Stimulated activated naive CD4-positive, alpha-beta T cell treated with Interleukin-2 at 50 U/mL for 16 hours (primary cell): ENCODE results near the gene SLC13A3.

Experiments used
- DNase-seq: peaks from one replicate; lab custom pipeline; 2025; lab: John Stamatoyannopoulos, UW

The SLC13A3 gene

DNA sequence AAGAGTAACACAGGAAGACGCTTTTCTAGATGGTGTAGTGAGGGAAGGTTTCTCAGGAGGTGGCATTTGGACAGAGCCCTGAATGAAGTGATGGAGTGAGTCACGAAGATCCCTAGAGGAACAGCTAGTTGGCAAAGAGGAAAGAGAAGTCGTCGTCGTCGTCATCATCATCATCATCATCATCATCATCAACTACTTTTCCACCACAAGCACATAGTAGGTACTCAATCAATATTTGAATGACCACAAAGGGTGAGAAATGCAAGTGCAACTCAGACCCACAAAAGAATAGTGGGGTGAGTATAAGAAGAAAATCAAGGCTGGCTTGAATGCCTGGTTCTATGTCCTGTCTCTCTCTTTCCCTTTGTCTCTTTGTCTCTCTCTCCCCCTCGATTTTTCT is 72.5 kb downstream of the SLC13A3 start:
- DNase-seq: no peak

- no peak for DNase-seq
Observed at GRCh38 chr20:46576774-46577395, 74.4 kb downstream of the SLC13A3 start.

DNA sequence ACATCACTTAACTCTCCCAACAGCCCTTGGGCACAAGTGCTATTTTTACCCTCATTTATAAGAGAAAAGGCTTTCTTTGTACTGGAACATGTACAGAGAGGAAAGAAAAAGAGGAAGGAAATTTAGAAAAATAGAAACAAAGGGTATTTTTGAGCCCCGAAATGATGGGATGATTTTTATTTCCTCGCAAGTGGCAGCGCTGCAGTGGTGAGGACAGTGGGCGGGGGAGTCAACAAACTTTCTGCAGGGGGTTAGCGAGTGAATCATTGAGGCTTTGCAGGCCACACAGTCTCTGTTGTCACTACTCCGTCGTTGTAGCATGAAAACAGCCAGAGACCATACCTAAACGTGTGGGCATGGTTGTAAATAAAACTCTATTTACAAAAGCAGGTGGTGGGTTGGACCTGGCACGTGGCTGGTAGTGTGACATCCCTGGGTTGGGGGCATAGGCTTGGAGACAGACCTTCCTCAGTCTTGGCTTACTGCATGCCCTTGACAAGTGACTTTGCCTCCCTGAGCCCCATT is 75.3 kb downstream of the SLC13A3 start:
- no peak for DNase-seq

- no peak for DNase-seq
Observed at GRCh38 chr20:46575394-46575793, 75.9 kb downstream of the SLC13A3 start.

GRCh38 chr20:46573788-46574584 is 77.3 kb downstream of the SLC13A3 start:
- DNase-seq: no peak

DNA sequence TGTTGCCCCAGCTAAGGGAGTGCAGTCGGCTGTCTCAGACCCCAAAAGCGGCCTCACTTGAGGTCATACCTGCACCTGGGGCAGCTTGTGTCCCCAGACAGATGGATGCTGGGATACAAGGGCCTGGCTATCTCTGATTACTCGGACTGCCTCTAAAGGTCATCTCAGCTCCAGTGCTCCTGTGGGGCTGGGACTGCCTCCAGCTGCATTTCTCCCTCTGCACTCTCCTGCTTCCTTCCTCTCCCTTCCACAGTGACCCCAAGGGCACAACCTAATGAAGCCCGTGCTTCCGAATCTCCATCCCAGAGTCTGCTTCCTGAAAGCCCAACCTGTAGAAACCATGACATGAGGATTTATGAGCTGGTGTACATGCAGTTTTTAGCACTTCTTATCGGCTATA is 78.0 kb downstream of the SLC13A3 start:
- DNase-seq: no peak

DNA sequence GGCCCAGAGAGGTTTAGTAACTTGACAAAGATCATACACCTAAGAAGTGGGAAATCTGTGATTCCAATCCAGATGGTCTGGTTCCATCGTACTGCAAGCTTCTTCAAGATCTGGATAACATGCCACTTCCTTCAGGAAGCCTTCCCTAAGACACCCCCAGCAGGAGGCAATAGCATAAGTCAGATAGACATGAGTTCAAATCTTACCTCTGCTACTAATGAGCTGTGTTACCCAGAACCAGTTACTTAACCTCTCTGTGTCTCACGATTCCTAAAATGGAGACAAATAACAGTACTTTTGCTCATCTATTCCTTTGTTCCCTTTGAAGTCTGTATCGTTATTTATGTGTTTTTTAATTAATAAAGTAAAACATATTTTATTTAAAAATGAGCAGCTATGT is 78.5 kb downstream of the SLC13A3 start:
- no peak for DNase-seq

DNA sequence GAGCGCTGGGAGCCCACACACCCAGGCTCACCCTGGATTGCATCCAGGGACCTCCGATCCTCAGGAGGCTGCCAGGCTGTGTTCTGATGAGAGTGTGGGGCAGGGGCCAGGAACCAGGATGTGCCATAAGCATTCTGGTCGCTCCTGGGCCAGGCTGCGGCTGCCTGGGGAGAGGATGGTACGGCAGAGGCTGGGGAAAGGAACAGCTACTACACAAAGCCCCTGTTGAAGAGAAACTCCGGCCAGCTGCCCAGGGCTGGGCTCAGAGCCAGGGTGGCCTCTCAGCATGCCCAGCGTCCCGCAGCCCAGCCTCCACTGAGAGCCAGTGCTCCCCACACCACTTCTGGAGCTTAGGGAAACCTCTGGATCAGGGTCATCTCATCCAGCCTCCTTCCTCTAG is 79.1 kb downstream of the SLC13A3 start:
- no peak for DNase-seq

DNA sequence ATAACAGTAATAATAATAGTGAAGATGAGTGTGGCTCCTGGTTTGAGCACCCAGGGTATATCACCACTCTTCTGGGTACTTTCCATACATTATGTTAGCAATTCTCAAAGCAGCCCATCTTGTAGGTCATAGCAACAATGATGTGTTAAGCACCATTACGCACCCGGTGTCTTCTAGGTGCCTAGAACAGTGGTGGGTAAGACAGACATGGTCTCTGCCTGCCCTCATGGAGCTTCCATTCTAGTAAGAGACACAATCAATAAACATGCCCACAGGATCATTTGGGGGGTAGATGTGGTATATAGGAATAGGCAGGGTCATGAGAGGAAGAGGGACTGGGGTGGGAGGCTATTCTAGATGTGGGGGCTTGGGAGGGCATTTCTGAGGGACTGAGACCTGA is 79.8 kb downstream of the SLC13A3 start:
- no peak for DNase-seq

- no peak for DNase-seq
Observed at GRCh38 chr20:46570956-46571355, 80.3 kb downstream of the SLC13A3 start.

DNA sequence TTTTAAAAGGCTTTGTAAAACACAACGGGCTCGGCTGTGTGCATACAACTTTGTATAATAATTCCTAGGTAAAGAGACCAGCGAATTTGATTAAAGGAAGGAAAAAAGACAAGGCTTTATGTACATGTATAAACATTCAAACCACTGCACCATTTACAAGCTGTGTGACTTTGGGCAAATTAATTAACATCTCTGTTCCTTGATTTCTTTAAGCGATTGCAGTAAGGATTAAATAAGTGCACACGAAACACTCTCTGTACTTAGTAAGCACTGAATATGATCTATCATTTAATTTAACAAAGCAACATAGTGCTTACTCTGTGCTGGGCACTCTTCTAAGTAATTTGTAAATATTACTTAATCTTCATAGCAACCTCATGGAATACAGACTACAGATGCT is 81.3 kb downstream of the SLC13A3 start:
- DNase-seq: no peak

- DNase-seq: no peak
Observed at GRCh38 chr20:46568570-46569129, 82.6 kb downstream of the SLC13A3 start.

- no peak for DNase-seq
Observed at GRCh38 chr20:46566125-46566524, 85.1 kb downstream of the SLC13A3 start.

DNA sequence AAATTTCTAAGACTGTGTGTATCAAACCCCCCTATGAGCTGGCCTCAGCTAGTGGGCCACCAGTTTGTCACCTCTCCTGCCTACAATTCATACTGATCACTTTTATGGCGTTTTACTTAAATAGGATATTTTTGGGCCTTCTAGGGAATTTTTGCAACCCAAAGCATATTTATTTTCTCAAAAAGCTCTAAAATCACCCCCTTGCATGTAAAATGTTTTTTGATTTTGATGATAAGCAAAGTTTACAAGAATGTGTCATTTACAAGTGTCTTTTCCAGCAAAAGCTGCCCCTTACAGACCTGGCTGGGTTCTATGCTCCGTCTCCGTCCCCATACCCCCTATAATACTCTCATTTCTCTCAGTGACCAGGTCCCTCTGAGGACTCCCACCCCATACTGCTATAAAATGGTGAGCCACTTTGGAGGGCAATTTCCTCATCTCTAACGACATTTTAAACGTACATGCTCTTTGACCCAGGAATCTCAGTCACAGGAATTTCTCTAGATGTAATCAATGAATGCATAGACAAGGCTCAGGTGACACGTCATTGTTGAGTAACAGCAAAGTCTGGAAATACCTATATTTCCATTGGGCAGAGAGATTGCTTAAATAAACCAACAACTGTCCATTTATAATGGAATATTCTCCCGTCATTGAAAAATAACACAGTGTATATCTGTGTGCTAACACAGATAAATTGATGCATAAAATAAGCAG is 86.9 kb downstream of the SLC13A3 start:
- no peak for DNase-seq

DNA sequence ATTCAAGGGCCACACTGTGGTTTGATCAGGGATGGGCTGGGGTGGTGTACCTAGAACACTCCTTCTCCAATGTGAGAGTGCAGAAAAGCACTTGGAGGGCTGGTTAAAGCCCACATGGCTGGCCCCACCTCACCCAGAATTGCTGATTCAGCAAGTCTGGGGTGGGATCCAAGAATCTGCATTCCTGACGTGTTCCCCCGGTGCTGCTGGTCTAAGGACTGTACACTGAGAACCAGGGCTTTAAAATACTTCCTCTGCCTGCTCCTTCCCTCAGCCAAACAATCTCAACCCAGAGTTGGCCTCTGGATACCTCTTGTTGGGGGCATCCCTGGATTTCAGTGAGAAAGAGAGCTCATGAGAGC is 87.4 kb downstream of the SLC13A3 start:
- DNase-seq: no peak

DNA sequence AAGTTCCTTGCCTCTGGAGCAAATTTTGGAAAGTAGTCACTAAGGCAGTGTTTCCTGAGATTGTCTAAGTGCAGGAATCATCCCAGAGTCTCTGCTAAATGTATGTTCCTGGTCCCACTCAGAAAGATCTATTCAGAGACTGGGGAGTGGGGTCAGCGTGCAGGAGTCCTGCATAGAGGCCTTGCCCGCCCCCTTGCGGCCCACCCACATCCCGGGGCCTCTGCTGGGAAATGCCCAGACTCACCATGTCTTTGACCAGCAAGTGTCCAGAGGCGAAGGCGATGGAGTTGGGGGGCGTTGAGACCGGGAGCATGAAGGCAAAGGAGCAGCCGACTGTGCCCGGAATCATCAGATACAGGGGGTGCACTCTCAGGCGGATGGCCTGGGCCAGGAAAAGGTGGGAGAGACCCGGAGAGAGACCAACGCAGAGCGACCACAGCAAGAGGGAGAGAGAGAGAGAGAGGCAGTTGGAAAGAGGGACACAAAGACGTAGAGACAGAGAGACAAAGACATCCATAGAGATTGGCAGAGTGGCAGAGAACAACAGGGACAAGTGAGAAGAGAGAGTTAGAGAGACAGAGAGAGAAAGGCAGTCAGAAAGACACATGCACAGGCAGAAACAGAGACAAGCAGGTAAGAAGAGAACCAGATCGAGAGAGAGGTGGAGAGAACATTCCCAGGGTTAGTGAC is 87.9 kb downstream of the SLC13A3 start:
- no peak for DNase-seq

GRCh38 chr20:46562373-46563169 is 88.7 kb downstream of the SLC13A3 start:
- peak; percentile 30 for DNase-seq

GRCh38 chr20:46562009-46562372 is 89.3 kb downstream of the SLC13A3 start:
- DNase-seq: no peak

GRCh38 chr20:46559685-46560440 is 91.4 kb downstream of the SLC13A3 start:
- no peak for DNase-seq

- no peak for DNase-seq
Observed at GRCh38 chr20:46559001-46559400, 92.3 kb downstream of the SLC13A3 start.
